Activated T-helper 2 cell treated with anti-CD3 and anti-CD28 coated beads, Interferon-gamma antibody, Interleukin-2, Interleukin-4, amounts not matched to agents 10 μg/mL and 5 μg/mL and 100 μg/mL, durations not matched to agents 14 hours and 24 hours and 36 hours (primary cell): ENCODE results near the gene CYP27B1. TPM values are rescaled to one million over a fixed set of nuclear protein-coding genes. Genes with fewer than 3 reads are reported as not detected.
A peak's percentile ranks its signal among the peaks of the same experiment; 100 is the strongest.

Experiments used
- DNase-seq: peaks from one replicate; pipeline ENCODE4 v3.0.0; 2021; ENCODE audit warnings: low spot score
- H3K27ac Mint-ChIP-seq: one replicate; pipeline ENCODE4 v1.8.0; 2021; ENCODE audit warnings: mixed read lengths
- H3K27me3 Mint-ChIP-seq: one replicate; pipeline ENCODE4 v1.8.0; 2021; ENCODE audit warnings: low read depth, mixed read lengths
- H3K36me3 Mint-ChIP-seq: one replicate; pipeline ENCODE4 v1.8.0; 2021; ENCODE audit warnings: low read depth, mixed read lengths
- H3K4me1 Mint-ChIP-seq: one replicate; pipeline ENCODE4 v1.8.0; 2021; ENCODE audit warnings: low read depth, mixed read lengths
- H3K4me3 Mint-ChIP-seq: one replicate; pipeline ENCODE4 v1.8.0; 2021; ENCODE audit warnings: low read depth, mild to moderate bottlenecking, moderate library complexity, mixed read lengths
- H3K9me3 Mint-ChIP-seq: one replicate; pipeline ENCODE4 v1.8.0; 2021; ENCODE audit warnings: mixed read lengths
- intact Hi-C: fragments of 100-400 bp; cut with micrococcal nuclease; formaldehyde crosslinking; loops from one replicate; pipeline ENCODE4 v1.15.1; 2023
- total RNA-seq: library from RNA; stranded (reverse); gene quantifications from 2 replicates; pipeline ENCODE4 v1.2.3, GENCODE V29; 2022

CYP27B1 gene
- total RNA-seq, 1 donor from 2014 or later: 13.0 TPM

DNA sequence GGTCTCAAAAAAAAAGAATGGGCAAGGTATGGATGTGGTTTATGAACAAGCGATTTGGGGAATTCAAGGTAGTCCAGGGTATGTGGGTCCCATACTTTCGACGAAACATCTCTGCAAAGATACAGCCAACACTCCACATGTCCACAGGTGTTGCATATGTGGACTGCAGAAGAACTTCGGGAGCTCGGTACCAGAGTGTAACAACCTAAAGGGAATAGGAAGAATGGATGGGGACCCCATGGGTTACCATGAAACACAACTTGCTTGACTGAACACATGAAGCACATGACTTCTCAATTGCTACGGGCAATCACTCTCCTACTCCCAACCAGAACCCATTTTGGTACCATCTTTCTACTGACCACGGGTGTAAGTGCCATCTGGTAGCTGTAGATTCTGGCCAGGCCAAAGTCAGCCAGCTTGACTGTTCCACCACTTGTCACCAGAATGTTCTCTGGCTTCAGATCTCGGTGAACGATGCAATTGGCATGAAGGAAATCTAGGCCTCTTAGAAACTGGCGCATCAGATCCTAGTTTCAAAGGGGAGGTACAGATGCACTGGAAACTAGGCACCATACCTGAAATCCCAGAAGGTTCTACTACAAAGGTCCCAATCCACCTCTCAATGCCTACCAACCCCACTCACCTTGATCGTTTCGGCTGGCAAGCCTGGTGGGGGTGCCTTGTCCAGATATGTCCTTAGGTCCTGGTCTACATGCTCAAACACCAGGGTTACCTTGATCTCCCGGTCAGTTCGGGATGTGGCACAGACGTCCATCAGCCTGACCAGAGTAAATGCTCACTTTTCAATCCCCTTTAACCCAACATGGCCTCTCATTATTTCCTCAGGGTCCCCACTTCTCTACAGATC, 16.1 kb downstream of the CYP27B1 start:
- H3K4me1 Mint-ChIP-seq: peaks cover 47% of the 10 kb centered on the region
- peak overlapping the region; percentile 94 for H3K4me3 Mint-ChIP-seq

DNA sequence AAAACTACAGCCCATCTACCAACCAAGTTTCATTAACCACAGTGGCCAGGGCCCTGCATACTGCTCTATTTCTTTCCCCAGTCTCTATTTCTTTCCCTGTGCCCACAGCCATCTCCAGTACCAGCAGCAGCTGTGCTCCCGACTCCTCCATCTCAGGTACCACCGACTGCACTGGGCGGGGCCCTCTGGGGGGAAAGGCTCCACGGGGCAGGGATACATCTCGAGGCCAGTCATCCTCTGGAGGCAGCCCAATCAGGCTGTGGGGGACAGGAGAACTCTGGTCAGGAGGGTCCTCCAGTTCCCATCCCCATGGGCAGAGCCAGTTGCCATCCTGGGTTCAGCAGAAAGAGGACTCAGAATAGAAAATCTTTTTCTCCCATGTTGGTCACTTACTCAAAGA, 17.8 kb downstream of the CYP27B1 start:
- no peak overlapping the region for H3K27ac Mint-ChIP-seq
- no peak for DNase-seq
- no peak overlapping the region for H3K4me3 Mint-ChIP-seq
- no peaks in the 10 kb centered on the region for H3K27me3 Mint-ChIP-seq
- intact Hi-C loops: no loop called here
- H3K4me1 Mint-ChIP-seq: peaks cover 49% of the 10 kb centered on the region
- H3K36me3 Mint-ChIP-seq: peaks cover 62% of the 10 kb centered on the region
- no peaks in the 10 kb centered on the region for H3K9me3 Mint-ChIP-seq

More for the DNA sequence above, 16.1 kb downstream of the CYP27B1 start:
- H3K27me3 Mint-ChIP-seq: no peaks in the 10 kb centered on the region
- intact Hi-C loops: no loop called here
- H3K27ac Mint-ChIP-seq: peak overlapping the region; percentile 92
- no peak for DNase-seq
- H3K36me3 Mint-ChIP-seq: peaks cover 58% of the 10 kb centered on the region
- no peaks in the 10 kb centered on the region for H3K9me3 Mint-ChIP-seq

DNA sequence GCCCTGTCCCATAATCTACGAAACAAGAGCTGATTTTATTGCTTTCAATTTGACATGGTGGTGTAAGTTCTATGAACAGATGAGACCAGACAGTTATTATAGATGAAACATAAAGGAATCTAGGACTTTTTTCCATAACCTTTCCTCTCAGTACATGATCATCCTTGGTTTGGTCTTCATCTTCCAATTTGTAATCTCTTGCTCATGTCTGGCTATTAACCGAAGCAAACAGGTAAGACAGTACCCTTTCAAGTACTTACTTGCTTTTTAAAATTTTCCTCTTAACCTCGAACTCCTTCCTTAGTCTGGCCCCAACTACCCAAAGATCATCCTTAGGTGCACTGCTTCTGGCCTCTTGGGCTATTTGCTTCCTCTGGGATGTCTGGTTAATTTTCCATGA, 20.9 kb downstream of the CYP27B1 start:
- intact Hi-C loops: no loop called here

DNA sequence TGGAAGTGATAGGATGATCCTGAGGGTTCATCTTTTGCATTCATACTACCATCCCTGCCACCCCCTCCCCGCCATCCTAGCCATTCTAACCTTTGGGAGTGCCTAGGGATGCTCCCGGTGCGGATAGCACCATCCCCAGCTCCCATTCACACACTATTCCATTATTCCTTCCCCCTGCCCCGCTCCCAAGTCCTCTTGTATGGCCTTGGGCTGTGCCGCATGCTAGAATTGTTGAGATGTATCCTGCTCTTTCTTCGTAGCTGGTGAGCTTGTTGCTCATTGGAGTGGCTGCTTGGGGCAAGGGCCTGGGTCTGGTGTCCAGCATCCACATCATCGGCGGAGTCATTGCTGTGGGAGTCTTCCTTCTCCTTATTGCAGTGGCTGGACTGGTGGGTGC, 21.4 kb downstream of the CYP27B1 start:
- intact Hi-C loops: loop anchor here (2.0 kb wide), 1 partner anchor 51 kb away; the partner anchor contains the start of gene OS9
- Mint-ChIP-seq H3K4me1 (peaks cover 38% of the 10 kb centered on the region), H3K9me3 (no peaks in the 10 kb centered on the region), H3K36me3 (peaks cover 46% of the 10 kb centered on the region), H3K27me3 (no peaks in the 10 kb centered on the region), H3K4me3 (peak overlapping the region; percentile 89), H3K27ac (peak overlapping the region; percentile 93)
- DNase-seq: no peak

More for the DNA sequence above, 20.9 kb downstream of the CYP27B1 start:
- no peaks in the 10 kb centered on the region for H3K27me3 Mint-ChIP-seq
- DNase-seq: no peak
- peak overlapping the region; percentile 89 for H3K4me3 Mint-ChIP-seq
- H3K4me1 Mint-ChIP-seq: peaks cover 38% of the 10 kb centered on the region
- H3K36me3 Mint-ChIP-seq: peaks cover 52% of the 10 kb centered on the region
- H3K9me3 Mint-ChIP-seq: no peaks in the 10 kb centered on the region
- H3K27ac Mint-ChIP-seq: peak overlapping the region; percentile 93

DNA sequence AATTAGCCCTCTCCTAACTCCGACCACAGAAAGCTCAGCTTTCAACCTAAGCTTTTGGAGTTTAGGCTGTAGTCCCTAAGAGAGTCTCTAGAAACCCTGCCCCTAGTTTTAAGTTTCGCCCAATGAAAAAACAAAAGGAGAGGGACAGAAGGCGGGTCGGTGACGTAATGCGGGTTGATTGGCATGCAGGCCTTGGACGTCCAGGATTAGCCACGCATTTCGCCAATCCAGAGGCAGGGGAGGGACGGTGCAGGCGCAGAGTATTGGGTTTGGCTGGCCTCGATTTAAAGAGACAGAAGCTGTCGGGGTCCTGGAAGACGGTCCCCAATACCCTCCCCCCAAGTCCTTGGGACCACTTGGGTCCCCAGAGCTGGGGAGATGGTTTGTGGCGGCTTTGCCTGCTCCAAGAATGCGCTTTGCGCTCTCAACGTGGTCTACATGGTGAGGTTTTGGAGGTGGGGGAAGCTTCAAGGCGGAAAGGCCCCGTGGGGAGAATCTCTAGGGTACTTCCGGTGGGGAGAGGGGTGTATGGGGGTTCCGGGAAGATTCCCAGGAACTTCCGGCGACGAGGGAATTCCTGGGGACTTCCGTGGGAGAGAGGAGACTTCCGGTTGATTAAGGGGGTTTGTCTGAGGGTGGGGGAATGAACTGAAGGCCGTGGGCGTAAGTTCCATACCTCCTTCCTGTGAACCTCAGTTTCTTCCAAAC, 21.9 kb downstream of the CYP27B1 start, which contains the start of gene TSPAN31:
TSS of gene TSPAN31 (plus strand) at position 263 of the 708 bp plus-strand sequence. CDS start at position 379, 116 bp downstream.
- Mint-ChIP-seq H3K4me1 (peaks cover 38% of the 10 kb centered on the region), H3K27ac (peak within 1 kb of the TSS; percentile 93), H3K4me3 (peak within 1 kb of the TSS; percentile 89), H3K9me3 (no peaks in the 10 kb centered on the region), H3K36me3 (peaks cover 42% of the 10 kb centered on the region), H3K27me3 (no peaks in the 10 kb centered on the region)
- peak; percentile 91 for DNase-seq
- intact Hi-C loops: loop anchor here (1.0 to 5.0 kb wide), 4 partner anchors 7 to 258 kb away; partner anchors contain the start of genes B4GALNT1, CDK4, MARS1 and OS9

DNA sequence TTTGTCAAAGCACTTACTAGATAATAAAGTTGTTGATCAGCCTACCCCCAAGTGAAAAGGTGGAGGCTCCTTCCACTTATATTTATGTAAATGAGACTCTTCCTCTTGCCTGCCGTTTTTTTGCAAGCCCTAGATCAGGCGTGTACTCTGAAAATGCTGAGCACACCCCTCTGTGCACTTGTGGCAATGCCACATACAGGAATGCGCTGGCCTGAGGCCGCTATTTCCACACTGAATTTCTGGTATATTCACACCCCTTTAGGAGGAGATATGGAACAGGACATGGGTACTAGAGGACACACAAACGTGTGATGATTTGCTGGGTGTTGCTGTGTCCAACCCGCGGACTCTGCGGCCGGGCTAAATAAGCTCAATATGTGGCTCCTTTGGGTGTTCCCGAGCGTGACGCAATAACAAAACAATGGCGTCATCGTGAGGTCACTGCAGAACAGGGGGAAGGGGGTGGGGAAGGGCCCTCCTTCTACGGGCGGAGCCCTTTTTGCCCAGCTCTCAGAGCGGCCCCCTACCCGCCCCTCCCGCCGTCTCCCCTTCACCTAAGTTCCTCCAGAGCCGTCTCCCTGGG, 22.6 kb downstream of the CYP27B1 start:
- no peaks in the 10 kb centered on the region for H3K9me3 Mint-ChIP-seq
- H3K36me3 Mint-ChIP-seq: peaks cover 38% of the 10 kb centered on the region

DNA sequence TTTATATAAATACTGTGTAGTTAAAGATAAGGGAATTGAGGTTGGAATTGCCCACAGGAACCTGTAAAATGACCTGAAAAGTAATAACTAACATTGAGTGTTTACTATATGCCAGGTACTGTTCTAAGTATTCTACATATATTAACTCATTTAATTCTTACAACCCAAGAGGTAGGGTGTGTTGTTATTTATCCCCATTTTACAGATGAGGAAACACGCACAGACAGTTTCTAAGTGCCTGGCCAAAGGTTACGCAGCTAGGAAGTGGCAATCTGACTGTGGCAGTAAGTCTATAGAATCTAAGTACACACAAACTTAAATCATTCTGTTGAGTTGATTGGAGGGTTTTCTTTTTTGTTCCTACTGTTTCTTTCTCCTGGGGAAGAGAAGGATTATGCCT, 23.1 kb downstream of the CYP27B1 start:
- peaks cover 44% of the 10 kb centered on the region for H3K4me1 Mint-ChIP-seq
- peaks cover 38% of the 10 kb centered on the region for H3K36me3 Mint-ChIP-seq
- DNase-seq: no peak
- H3K9me3 Mint-ChIP-seq: no peaks in the 10 kb centered on the region
- H3K27ac Mint-ChIP-seq: peak overlapping the region; percentile 93
- peak overlapping the region; percentile 89 for H3K4me3 Mint-ChIP-seq
- H3K27me3 Mint-ChIP-seq: no peaks in the 10 kb centered on the region
- intact Hi-C loops: loop anchor here (1.0 to 5.0 kb wide), 5 partner anchors 9 to 256 kb away; partner anchors contain the start of genes B4GALNT1, CDK4, MARS1 and OS9

More for the DNA sequence above, 22.6 kb downstream of the CYP27B1 start:
- no peaks in the 10 kb centered on the region for H3K27me3 Mint-ChIP-seq
- intact Hi-C loops: loop anchor here (1.0 to 5.0 kb wide), 4 partner anchors 8 to 257 kb away; partner anchors contain the start of genes B4GALNT1, CDK4, MARS1 and OS9
- peaks cover 42% of the 10 kb centered on the region for H3K4me1 Mint-ChIP-seq
- H3K4me3 Mint-ChIP-seq: peak overlapping the region; percentile 89
- peak overlapping the region; percentile 93 for H3K27ac Mint-ChIP-seq
- peak; percentile 71 for DNase-seq

DNA sequence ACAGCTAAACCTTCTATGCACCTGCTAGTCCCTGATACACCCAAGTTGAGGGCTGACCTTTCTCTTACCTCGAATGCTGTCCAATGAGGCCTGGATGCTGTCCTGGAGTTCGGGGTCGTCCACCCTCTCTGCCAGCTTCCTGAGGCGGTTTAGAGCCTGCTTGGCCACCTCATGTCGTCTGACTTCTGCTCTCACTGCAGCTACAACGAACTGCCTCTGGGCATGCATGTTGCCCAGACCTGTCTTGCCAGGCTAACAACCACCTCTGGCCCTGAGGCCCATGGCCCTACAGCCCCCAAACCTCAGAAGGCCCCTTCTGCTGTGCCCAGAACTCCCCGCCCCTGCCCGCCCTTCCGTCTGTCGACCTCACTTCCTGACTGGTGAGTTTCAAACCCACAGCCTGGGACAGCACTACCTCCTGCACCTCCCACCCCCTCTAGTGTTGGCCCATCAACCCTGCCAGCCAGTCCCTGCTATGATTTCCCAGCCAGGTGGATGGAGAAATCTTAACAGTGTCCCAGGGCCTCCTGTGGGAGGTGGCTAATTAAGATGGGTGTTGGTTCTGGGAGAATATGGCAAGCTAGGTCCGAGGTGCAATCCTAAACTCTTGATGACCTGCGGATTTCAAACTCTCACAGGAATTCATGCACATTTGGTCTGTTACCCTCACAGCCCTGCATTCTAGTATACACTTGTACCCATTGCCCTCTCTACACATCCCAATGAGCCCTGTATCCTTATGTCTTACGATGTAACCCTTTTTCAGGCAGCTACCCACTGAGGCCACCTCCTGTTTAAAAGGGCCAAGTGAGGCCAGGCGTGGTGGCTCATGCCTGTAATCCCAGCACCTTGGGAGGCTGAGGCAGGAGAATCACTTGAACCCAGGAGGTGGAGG, 24.8 kb downstream of the CYP27B1 start:
- peak; percentile 75 for DNase-seq
- Mint-ChIP-seq H3K36me3 (peaks cover 24% of the 10 kb centered on the region), H3K4me1 (peaks cover 44% of the 10 kb centered on the region), H3K4me3 (peak overlapping the region; percentile 83), H3K27me3 (no peaks in the 10 kb centered on the region), H3K9me3 (no peaks in the 10 kb centered on the region), H3K27ac (peak overlapping the region; percentile 78)
- intact Hi-C loops: loop anchor here (2.0 to 5.0 kb wide), 3 partner anchors 110 to 255 kb away; partner anchors contain the start of genes B4GALNT1 and MARS1

DNA sequence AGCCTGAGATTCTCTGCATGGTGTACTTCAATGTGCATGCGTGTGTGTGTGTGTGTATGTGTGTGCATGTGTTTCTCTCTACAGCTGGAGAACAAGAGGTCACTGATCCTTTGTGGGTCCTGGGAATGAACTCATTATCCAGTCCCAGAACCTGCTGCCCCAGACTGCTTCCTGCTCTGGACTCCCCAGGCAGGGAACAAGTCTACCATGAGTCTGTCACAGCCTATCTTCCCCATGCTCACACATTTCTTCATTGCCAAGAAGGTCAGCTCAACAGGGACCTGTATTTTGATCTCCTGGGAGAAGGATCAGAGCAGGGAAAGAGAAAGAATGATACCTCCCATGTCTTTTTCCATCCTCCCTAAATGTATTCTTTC, 25.5 kb downstream of the CYP27B1 start:
- Mint-ChIP-seq H3K4me1 (peaks cover 45% of the 10 kb centered on the region), H3K36me3 (peaks cover 24% of the 10 kb centered on the region), H3K27ac (peak overlapping the region; percentile 78), H3K27me3 (no peaks in the 10 kb centered on the region), H3K9me3 (no peaks in the 10 kb centered on the region), H3K4me3 (peak overlapping the region; percentile 83)
- intact Hi-C loops: loop anchor here (5.0 kb wide), 2 partner anchors 109 to 254 kb away; partner anchors contain the start of genes B4GALNT1 and MARS1
- no peak for DNase-seq

DNA sequence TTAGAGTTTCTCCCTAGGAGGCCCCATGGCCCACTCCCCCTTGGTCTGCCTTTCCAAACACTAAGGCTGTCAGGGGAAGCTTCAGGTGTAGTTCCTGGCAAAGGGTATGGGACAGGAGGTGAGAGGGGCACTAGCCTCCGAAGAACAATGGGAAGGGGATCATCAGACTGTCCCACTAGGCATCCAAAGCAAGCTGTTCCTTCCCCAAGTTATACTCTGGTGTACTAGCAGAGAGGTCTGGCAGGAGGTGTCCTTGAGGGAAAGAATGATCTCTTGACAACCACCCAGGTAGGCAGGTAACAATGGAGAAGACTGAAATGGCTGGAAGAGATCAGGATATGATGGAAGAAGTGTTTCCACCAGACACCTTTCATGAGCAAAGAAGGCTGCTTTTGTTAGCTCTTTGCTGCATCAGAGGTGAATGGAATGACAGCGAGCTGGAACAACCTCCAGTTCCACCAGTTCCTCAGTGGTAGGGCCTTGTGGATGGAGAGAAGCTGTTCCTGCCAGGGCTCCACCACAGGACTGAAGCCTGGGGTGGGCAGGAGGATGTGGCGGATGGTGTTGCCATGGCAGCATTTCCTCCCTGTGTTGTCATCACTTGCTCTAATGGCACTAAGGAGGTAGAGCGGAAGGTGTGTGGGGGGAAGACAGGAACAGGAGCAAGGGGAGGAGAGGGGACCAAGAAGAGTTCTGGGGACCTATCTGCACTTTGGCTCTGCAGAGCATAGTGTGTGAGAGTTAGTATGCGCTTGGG, 26.0 kb downstream of the CYP27B1 start:
- intact Hi-C loops: loop anchor here (5.0 kb wide), 2 partner anchors 109 to 254 kb away; partner anchors contain the start of genes B4GALNT1 and MARS1
- Mint-ChIP-seq H3K9me3 (no peaks in the 10 kb centered on the region), H3K36me3 (peaks cover 21% of the 10 kb centered on the region), H3K4me3 (peak overlapping the region; percentile 83), H3K27ac (peak overlapping the region; percentile 78), H3K4me1 (peaks cover 40% of the 10 kb centered on the region), H3K27me3 (no peaks in the 10 kb centered on the region)
- peak; percentile 84 for DNase-seq
